H1 (cell line): ENCODE results near the gene OGDH. TPM values are rescaled to one million over a fixed set of nuclear protein-coding genes. Genes with fewer than 3 reads are reported as not detected.

Experiments
- CTCF ChIA-PET: fragments of 300-600 bp; sonication (Branson Sonifier 250); formaldehyde crosslinking; loops from one replicate; lab custom pipeline; 2021; ENCODE audit not compliant: partially characterized antibody; lab: Charles Lee
- POLR2A ChIA-PET: fragments of 300-600 bp; sonication (Branson Sonifier 250); formaldehyde crosslinking; loops from one replicate; lab custom pipeline; 2021; ENCODE audit warnings: inconsistent platforms; ENCODE audit not compliant: partially characterized antibody; lab: Charles Lee
- DNase-seq, 2 experiments: peaks; one replicate each; pipeline versions ENCODE4 v3.0.0 to v3.0.0-alpha.2; 2010 to 2022; ENCODE audit warnings: low spot score in 2 of 2, low read depth in 1 of 2, mixed read lengths in 1 of 2
- FAIRE-seq: peaks from 2 replicates; lab custom pipeline; 2011; peaks lifted over from hg19 to GRCh38; lab: Jason Lieb, UNC
- H2AFZ ChIP-seq: 2 replicates; pipeline ENCODE4 v1.8.1; 2012; ENCODE audit warnings: low read length, inconsistent platforms
- H2AK5ac ChIP-seq: 2 replicates; pipeline ENCODE4 v1.6.1; 2013; ENCODE audit warnings: low read depth, low read length
- H2BK120ac ChIP-seq: replicated peaks from 2 replicates; pipeline ENCODE3; 2013; ENCODE audit warnings: low read depth, low read length, inconsistent platforms
- H2BK12ac ChIP-seq: 2 replicates; pipeline ENCODE4 v1.6.1; 2013; ENCODE audit warnings: low read depth, low read length
- H2BK15ac ChIP-seq: 2 replicates; pipeline ENCODE4 v1.6.1; 2013; ENCODE audit warnings: low read length
- H2BK20ac ChIP-seq: 2 replicates; pipeline ENCODE4 v1.6.1; 2013; ENCODE audit warnings: low read length
- H2BK5ac ChIP-seq: 2 replicates; pipeline ENCODE4 v1.6.1; 2013; ENCODE audit warnings: low read depth, low read length
- H3K14ac ChIP-seq: 2 replicates; pipeline ENCODE4 v1.6.1; 2013; ENCODE audit warnings: inconsistent platforms; ENCODE audit not compliant: insufficient read length
- H3K18ac ChIP-seq: 2 replicates; pipeline ENCODE4 v1.6.1; 2013; ENCODE audit warnings: low read length; ENCODE audit errors: extremely low read depth
- H3K23ac ChIP-seq: 2 replicates; pipeline ENCODE4 v1.6.1; 2013; ENCODE audit warnings: inconsistent platforms; ENCODE audit not compliant: insufficient read length
- H3K23me2 ChIP-seq: 2 replicates; pipeline ENCODE4 v1.6.1; 2013; ENCODE audit warnings: low read depth, low read length
- H3K27ac ChIP-seq: 2 replicates; pipeline ENCODE4 v1.6.1; 2011; ENCODE audit warnings: low read depth, low read length, inconsistent platforms
- H3K27me3 ChIP-seq, 4 experiments: replicated peaks in 1 of 4; 1 replicate in 1 of 4; 2 replicates in 3 of 4; pipeline versions ENCODE4 v1.6.1 to v1.8.1; 2011 to 2013; ENCODE audit warnings: low read length in 3 of 4, mild to moderate bottlenecking in 3 of 4, inconsistent platforms in 2 of 4, mixed read lengths in 2 of 4, moderate library complexity in 1 of 4; ENCODE audit not compliant: control insufficient read depth in 3 of 4, insufficient read depth in 3 of 4; ENCODE audit errors: extremely low read depth in 1 of 4
- H3K36me3 ChIP-seq, 4 experiments: 2 replicates each; pipeline versions ENCODE4 v1.6.1 to v1.8.1; 2011 to 2013; ENCODE audit warnings: mild to moderate bottlenecking in 4 of 4, low read length in 3 of 4, moderate library complexity in 2 of 4, control low read depth in 1 of 4, inconsistent platforms in 1 of 4; ENCODE audit not compliant: insufficient read depth in 4 of 4, control insufficient read depth in 2 of 4
- H3K4ac ChIP-seq: replicated peaks from 2 replicates; pipeline ENCODE3; 2013; ENCODE audit warnings: low read length, low read depth, mixed read lengths, inconsistent platforms; ENCODE audit not compliant: insufficient read length
- H3K4me1 ChIP-seq, 4 experiments: replicated peaks in 1 of 4; 1 replicate in 1 of 4; 2 replicates in 3 of 4; pipeline versions ENCODE4 v1.6.1 to v1.8.1; 2011 to 2013; ENCODE audit warnings: low read length in 3 of 4, inconsistent platforms in 2 of 4, mixed read lengths in 1 of 4; ENCODE audit not compliant: insufficient read depth in 4 of 4, control insufficient read depth in 3 of 4
- H3K4me2 ChIP-seq, 2 experiments: 2 replicates each; pipeline versions ENCODE4 v1.6.1 to v1.8.1; 2011 to 2013; ENCODE audit warnings: low read depth in 2 of 2, low read length in 2 of 2, control low read depth in 1 of 2, inconsistent platforms in 1 of 2, mild to moderate bottlenecking in 1 of 2; ENCODE audit not compliant: insufficient read depth in 1 of 2
- H3K4me3 ChIP-seq, 4 experiments: fragments of 200-600, 300-600 bp in 1 of 4; sonication (generic), shearing (Covaris generic), sonication (Bioruptor Twin) in 1 of 4; 2 replicates each; pipeline versions ENCODE4 v1.5.1 to v1.8.1; 2011 to 2016; ENCODE audit warnings: low read length in 4 of 4, low read depth in 3 of 4, control low read depth in 2 of 4, inconsistent platforms in 2 of 4, mild to moderate bottlenecking in 2 of 4, mixed read lengths in 1 of 4, moderate library complexity in 1 of 4; ENCODE audit not compliant: insufficient read depth in 2 of 4; ENCODE audit errors: extremely low read depth in 1 of 4
- H3K56ac ChIP-seq: replicated peaks from 2 replicates; pipeline ENCODE3; 2013; ENCODE audit warnings: low read depth, mild to moderate bottlenecking, mixed read lengths, low read length, inconsistent platforms; ENCODE audit not compliant: insufficient read length
- H3K79me1 ChIP-seq: 2 replicates; pipeline ENCODE4 v1.6.1; 2013; ENCODE audit warnings: low read depth, low read length, control low read depth
- H3K79me2 ChIP-seq, 2 experiments: 2 replicates each; pipeline versions ENCODE4 v1.6.1 to v1.8.1; 2012 to 2013; ENCODE audit warnings: low read length in 2 of 2, mild to moderate bottlenecking in 2 of 2, inconsistent platforms in 1 of 2; ENCODE audit not compliant: insufficient read depth in 2 of 2, control insufficient read depth in 1 of 2
- H3K9ac ChIP-seq, 4 experiments: replicated peaks in 1 of 4; 1 replicate in 1 of 4; 2 replicates in 3 of 4; pipeline versions ENCODE4 v1.6.1 to v1.8.1; 2011 to 2013; ENCODE audit warnings: low read depth in 3 of 4, low read length in 3 of 4, control low read depth in 2 of 4, mild to moderate bottlenecking in 2 of 4, moderate library complexity in 2 of 4, inconsistent platforms in 1 of 4; ENCODE audit errors: extremely low read depth in 1 of 4
- H3K9me3 ChIP-seq, 2 experiments: 2 replicates each; pipeline versions ENCODE4 v1.6.1 to v1.8.1; 2012 to 2013; ENCODE audit warnings: mild to moderate bottlenecking in 2 of 2, moderate library complexity in 2 of 2, control low read depth in 1 of 2, inconsistent platforms in 1 of 2, low read depth in 1 of 2, low read length in 1 of 2, mixed read lengths in 1 of 2; ENCODE audit not compliant: insufficient read depth in 2 of 2
- H4K20me1 ChIP-seq, 2 experiments: replicated peaks in 1 of 2; 2 replicates each; pipeline versions ENCODE3 to v1.8.1; 2011 to 2013; ENCODE audit warnings: inconsistent platforms in 2 of 2, low read length in 2 of 2, mild to moderate bottlenecking in 1 of 2; ENCODE audit not compliant: insufficient read depth in 2 of 2, control insufficient read depth in 1 of 2
- H4K5ac ChIP-seq: 2 replicates; pipeline ENCODE4 v1.6.1; 2013; ENCODE audit warnings: low read length, low read depth, mixed read lengths, inconsistent platforms; ENCODE audit not compliant: insufficient read length
- H4K8ac ChIP-seq: 2 replicates; pipeline ENCODE4 v1.8.0; 2013; ENCODE audit warnings: mild to moderate bottlenecking, moderate library complexity, low read length, inconsistent platforms; ENCODE audit not compliant: insufficient read depth; ENCODE audit errors: extremely low read depth
- H4K91ac ChIP-seq: replicated peaks from 2 replicates; pipeline ENCODE3; 2013; ENCODE audit warnings: low read length, mixed read lengths, inconsistent platforms; ENCODE audit not compliant: insufficient read length
- ATF2 ChIP-seq: IDR thresholded peaks from 2 replicates; pipeline ENCODE4 v1.6.1; 2012; ENCODE audit warnings: low read length, inconsistent platforms
- BRCA1 ChIP-seq: IDR thresholded peaks from 2 replicates; pipeline ENCODE4 v1.6.1; 2012; ENCODE audit warnings: low read depth, low read length, improper control_type of control experiment
- JUND ChIP-seq: IDR thresholded peaks from 2 replicates; pipeline ENCODE4 v1.6.1; 2011; ENCODE audit warnings: mild to moderate bottlenecking, improper control_type of control experiment, low read length
- MAFK ChIP-seq: IDR thresholded peaks from 2 replicates; pipeline ENCODE4 v1.6.1; 2012; ENCODE audit warnings: low read depth, mild to moderate bottlenecking, improper control_type of control experiment, low read length
- NANOG ChIP-seq: IDR thresholded peaks from 2 replicates; pipeline ENCODE4 v1.6.1; 2011; ENCODE audit warnings: low read length, low read depth, mild to moderate bottlenecking, inconsistent platforms; ENCODE audit not compliant: insufficient read depth, poor library complexity, severe bottlenecking
- POLR2AphosphoS5 ChIP-seq: IDR thresholded peaks from 2 replicates; pipeline ENCODE4 v1.6.1; 2011; ENCODE audit warnings: low read depth, low read length
- RAD21 ChIP-seq, 2 experiments: IDR thresholded peaks in 1 of 2; conservative IDR thresholded peaks in 1 of 2; 2 replicates each; pipeline ENCODE4 v1.6.1; 2011; ENCODE audit warnings: low read depth in 2 of 2, low read length in 2 of 2, improper control_type of control experiment in 1 of 2, inconsistent platforms in 1 of 2, mild to moderate bottlenecking in 1 of 2, moderate library complexity in 1 of 2
- RBBP5 ChIP-seq: IDR thresholded peaks from 2 replicates; pipeline ENCODE4 v1.7.1; 2012; ENCODE audit warnings: low read depth, mild to moderate bottlenecking, inconsistent platforms, low read length, moderate library complexity, borderline replicate concordance
- TBP ChIP-seq: IDR thresholded peaks from 2 replicates; pipeline ENCODE4 v1.6.1; 2011; ENCODE audit warnings: low read depth, low read length, improper control_type of control experiment
- TEAD4 ChIP-seq: IDR thresholded peaks from 2 replicates; pipeline ENCODE4 v1.6.1; 2012; ENCODE audit warnings: low read depth, low read length, inconsistent platforms, mixed read lengths
- WGBS, 2 experiments: shearing (Covaris generic) in 1 of 2; methylation state at CpG; one replicate each; pipeline versions ENCODE4 v1.1.6 to v1.1.7; 2013 to 2015; ENCODE audit warnings: low lambda C conversion rate in 2 of 2, mixed read lengths in 2 of 2, inconsistent platforms in 1 of 2, low coverage in 1 of 2, missing lambda C conversion rate in 1 of 2; ENCODE audit not compliant: insufficient replicate concordance in 2 of 2, insufficient coverage in 1 of 2, insufficient read length in 1 of 2; ENCODE audit errors: extremely low coverage in 1 of 2, missing lambda C conversion rate in 1 of 2; 5-methylcytosine and 5-hydroxymethylcytosine counted together
- polyA plus RNA-seq, 7 experiments: library from polyadenylated mRNA; depleted of rRNA in 3 of 7; stranded (reverse) in 5 of 7; unstranded in 2 of 7; fragments of >200 nt in 5 of 7; fragments of 200-250 nt in 2 of 7; gene quantifications; 1 replicate in 5 of 7; 2 replicates in 1 of 7; 4 replicates in 1 of 7; pipeline versions ENCODE4 v1.2.1 to v1.2.3, GENCODE V29; 2011 to 2013; ENCODE audit warnings: missing spikeins in 2 of 7, mixed read lengths in 2 of 7
- total RNA-seq: library from RNA; stranded (reverse); fragmentation: NEBNext Ultra II Directional; extraction: Animal tissue kit (Norgen Biotek cat#: 25700); gene quantifications from 2 replicates; pipeline ENCODE4 v1.2.1, GENCODE V29; 2021
- TF ChIP-seq, protein P1 (sequence below): IDR thresholded peaks from 2 replicates; pipeline ENCODE4 v1.6.1; 2011; ENCODE audit warnings: low read length, improper control_type of control experiment

Gene OGDH
- total and polyA plus RNA-seq, 2 of the 8 experiments (the other 6 are each of a cell fraction or from before 2014, with no cell fraction given): 71.6 to 91.6 TPM

DNA sequence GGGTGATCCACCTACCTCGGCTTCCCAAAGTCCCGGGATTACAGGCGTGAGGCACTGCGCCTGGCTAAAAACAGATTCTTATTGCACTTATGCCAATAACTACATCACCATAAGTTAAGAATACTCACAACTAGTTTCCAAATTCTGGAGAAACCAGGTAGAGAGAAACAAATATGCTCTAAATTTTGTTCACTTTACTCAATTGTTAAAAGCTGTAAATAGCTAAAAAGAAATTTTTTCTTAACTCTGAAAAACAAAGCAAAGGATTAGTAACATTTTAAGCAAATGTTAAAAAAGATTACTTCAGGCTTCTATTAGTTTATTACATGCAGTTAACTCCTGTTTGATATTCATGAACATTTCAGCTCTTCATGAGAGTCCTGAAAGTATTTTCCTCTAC, 113.9 kb downstream of the OGDH start:
- Histone ChIP-seq H2BK20ac (no peak overlapping the region), H3K23ac (no peak overlapping the region), H3K4me2 (no peak overlapping the region), H3K56ac (no peak overlapping the region), H3K18ac (no peak overlapping the region), H3K27me3 (no peaks in the 10 kb centered on the region), H2AFZ (no peak overlapping the region), H3K4ac (no peak overlapping the region), H3K36me3 (no peaks in the 10 kb centered on the region), H3K79me1 (no peaks in the 10 kb centered on the region), H3K9me3 (peaks cover 4 to 11% of the 10 kb centered on the region in 2 experiments; a peak in 2 of 4 replicates), H4K8ac (no peak overlapping the region), H2BK120ac (no peak overlapping the region), H4K20me1 (no peaks in the 10 kb centered on the region), H2BK12ac (no peak overlapping the region), H3K23me2 (no peaks in the 10 kb centered on the region), H2BK5ac (no peak overlapping the region), H3K14ac (no peak overlapping the region), H3K4me1 (no peaks in the 10 kb centered on the region), H3K79me2 (no peaks in the 10 kb centered on the region), H3K9ac (no peak overlapping the region), H4K91ac (no peak overlapping the region), H3K4me3 (no peak overlapping the region), H4K5ac (no peak overlapping the region), H2BK15ac (no peak overlapping the region), H2AK5ac (no peak overlapping the region), H3K27ac (no peak overlapping the region)
- CTCF ChIA-PET: interaction anchor here (1.0 kb wide), 1 partner anchor 19 kb away, joined by 3 read pairs; no protein-coding TSS in a partner anchor
- no peak for DNase-seq
- FAIRE-seq: no peak
- whole genome bisulfite sequencing, 2 experiments: 96% methylated on average over 4 of the region's 4 CpGs; no CpG with 5 or more reads in 1 of the 2 experiments
- no peak for TF ChIP-seq BRCA1
- no peak for TF ChIP-seq ATF2
- no peak for TF ChIP-seq RAD21 (IDR thresholded peaks at IDR 0.05 in 1 of 2, conservative IDR thresholded peaks at IDR 0.05 in 1 of 2; ENCODE audit: low read depth in 2 of 2, low read length in 2 of 2)
- no peak for TF ChIP-seq RBBP5
- TF ChIP-seq NANOG: no peak
- TF ChIP-seq POLR2AphosphoS5: no peak
- TF ChIP-seq, protein P1, sequence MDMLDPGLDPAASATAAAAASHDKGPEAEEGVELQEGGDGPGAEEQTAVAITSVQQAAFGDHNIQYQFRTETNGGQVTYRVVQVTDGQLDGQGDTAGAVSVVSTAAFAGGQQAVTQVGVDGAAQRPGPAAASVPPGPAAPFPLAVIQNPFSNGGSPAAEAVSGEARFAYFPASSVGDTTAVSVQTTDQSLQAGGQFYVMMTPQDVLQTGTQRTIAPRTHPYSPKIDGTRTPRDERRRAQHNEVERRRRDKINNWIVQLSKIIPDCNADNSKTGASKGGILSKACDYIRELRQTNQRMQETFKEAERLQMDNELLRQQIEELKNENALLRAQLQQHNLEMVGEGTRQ: no peak
- no peak for TF ChIP-seq TEAD4
- TF ChIP-seq JUND: no peak
- no peak for TF ChIP-seq TBP
- no peak for TF ChIP-seq MAFK
- POLR2A ChIA-PET: interaction anchor here (0.6 kb wide), 1 partner anchor 117 kb away, joined by 4 read pairs; no protein-coding TSS in a partner anchor
